Upper lobe of left lung (tissue), 6 donors: ENCODE measurements around the gene BMP4. TPM values are rescaled to one million over a fixed set of nuclear protein-coding genes. Genes with fewer than 3 reads are reported as not detected.

ENCODE experiments used
- ATAC-seq, 2 donors: fragments of 200-7000 bp; cut with Tn5 transposase; one replicate each; pipeline ENCODE4 v1.9.1; 2022; ENCODE audit warnings: mild to moderate bottlenecking in 2 of 2, moderate library complexity in 2 of 2; ENCODE audit not compliant: low FRiP score in 2 of 2
- DNase-seq, 2 donors: peaks; one replicate each; pipeline ENCODE4 v3.0.0-alpha.2; 2019 to 2020
- H3K27ac ChIP-seq, 4 donors: fragments of 200-600 bp; sonication (generic); one replicate each; pipeline ENCODE4 v1.5.1; 2016 to 2019
- H3K27me3 ChIP-seq, 4 donors: fragments of 200-600 bp; sonication (generic); one replicate each; pipeline ENCODE4 v1.5.1; 2017 to 2019
- H3K36me3 ChIP-seq, 4 donors: fragments of 200-600 bp; sonication (generic); one replicate each; pipeline ENCODE4 v1.5.1; 2016 to 2019
- H3K4me1 ChIP-seq, 4 donors: fragments of 200-600 bp; sonication (generic); one replicate each; pipeline ENCODE4 v1.5.1; 2018 to 2019
- H3K4me3 ChIP-seq, 4 donors: fragments of 200-600 bp; sonication (generic); one replicate each; pipeline ENCODE4 v1.5.1; 2017 to 2019; ENCODE audit warnings: mild to moderate bottlenecking in 2 of 4, moderate library complexity in 1 of 4
- H3K9me3 ChIP-seq, 4 donors: fragments of 200-600 bp; sonication (generic); one replicate each; pipeline ENCODE4 v1.5.1; 2018 to 2019
- EP300 ChIP-seq, 4 donors: sonication (generic); formaldehyde crosslinking; IDR thresholded peaks; one replicate each; pipeline ENCODE4 v1.5.1; 2017; ENCODE audit warnings: antibody characterized with exemption in 4 of 4, control low read depth in 2 of 4
- POLR2A ChIP-seq, 4 donors: fragments of 450-650 bp; IDR thresholded peaks; one replicate each; pipeline ENCODE4 v1.5.1; 2016 to 2017; ENCODE audit warnings: antibody characterized with exemption in 4 of 4, mild to moderate bottlenecking in 2 of 4
- POLR2AphosphoS5 ChIP-seq, 2 donors: sonication (generic); formaldehyde crosslinking; IDR thresholded peaks; one replicate each; pipeline ENCODE4 v1.5.1; 2017; ENCODE audit warnings: antibody characterized with exemption in 2 of 2
- WGBS, 2 donors: methylation state at CpG; one replicate each; pipeline ENCODE4 v1.1.5; 2017 to 2018; 5-methylcytosine and 5-hydroxymethylcytosine counted together
- total RNA-seq, 6 donors: library from RNA; depleted of rRNA in 4 of 6; stranded (reverse); fragments of >200 nt in 4 of 6; gene quantifications; one replicate each; pipeline versions ENCODE4 v1.1.0 to v1.2.1, GENCODE V29; 2016 to 2021
- TF ChIP-seq, protein P1 (sequence below), 6 experiments: fragments of 450-650 bp in 4 of 6; fragments of 200-600 bp in 2 of 6; sonication (generic) in 2 of 6; IDR thresholded peaks; one replicate each; pipeline ENCODE4 v1.5.1; 2016 to 2019; ENCODE audit warnings: antibody characterized with exemption in 6 of 6
- donor health status: DM: no; HTN: no; CAD: no; lungs with moderate emphysema.
- donor health status: DM: no; HTN: yes; CAD: no; lungs with severe emphysema.

Gene BMP4
- total RNA-seq, 6 donors from 2014 or later, result 5.3 to 19.9 (median 11.3) TPM

DNA sequence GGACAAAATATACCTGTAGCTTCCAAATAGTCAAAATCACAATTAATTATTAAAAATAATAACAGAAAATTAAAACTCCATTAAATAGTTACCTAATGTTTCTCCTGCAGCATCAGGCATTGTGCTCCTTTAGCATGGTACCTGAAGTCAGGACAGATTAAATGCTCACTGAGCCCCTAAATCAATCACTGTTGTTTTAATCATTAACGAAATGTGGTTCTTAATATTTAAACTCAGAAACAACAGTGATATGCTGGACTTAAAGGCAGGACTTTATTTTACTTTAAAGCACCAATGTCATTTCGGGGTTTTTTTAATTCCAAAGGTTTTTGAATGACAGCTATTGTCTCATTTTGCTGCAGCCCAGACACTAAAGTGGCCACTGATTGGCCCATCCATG, 2.0 kb upstream of the BMP4 start:
- no peak overlapping the region for H3K4me3 ChIP-seq
- 91 to 94% methylated on average over 2 of the region's 2 CpGs for WGBS, 2 donors
- no peak for DNase-seq
- H3K9me3 ChIP-seq, result no peaks in the 10 kb centered on the region
- TF ChIP-seq POLR2A (IDR thresholded peaks at IDR 0.05) (no peak), EP300 (IDR thresholded peaks at IDR 0.05) (no peak), POLR2AphosphoS5 (IDR thresholded peaks at IDR 0.05) (no peak)
- TF ChIP-seq, protein P1, sequence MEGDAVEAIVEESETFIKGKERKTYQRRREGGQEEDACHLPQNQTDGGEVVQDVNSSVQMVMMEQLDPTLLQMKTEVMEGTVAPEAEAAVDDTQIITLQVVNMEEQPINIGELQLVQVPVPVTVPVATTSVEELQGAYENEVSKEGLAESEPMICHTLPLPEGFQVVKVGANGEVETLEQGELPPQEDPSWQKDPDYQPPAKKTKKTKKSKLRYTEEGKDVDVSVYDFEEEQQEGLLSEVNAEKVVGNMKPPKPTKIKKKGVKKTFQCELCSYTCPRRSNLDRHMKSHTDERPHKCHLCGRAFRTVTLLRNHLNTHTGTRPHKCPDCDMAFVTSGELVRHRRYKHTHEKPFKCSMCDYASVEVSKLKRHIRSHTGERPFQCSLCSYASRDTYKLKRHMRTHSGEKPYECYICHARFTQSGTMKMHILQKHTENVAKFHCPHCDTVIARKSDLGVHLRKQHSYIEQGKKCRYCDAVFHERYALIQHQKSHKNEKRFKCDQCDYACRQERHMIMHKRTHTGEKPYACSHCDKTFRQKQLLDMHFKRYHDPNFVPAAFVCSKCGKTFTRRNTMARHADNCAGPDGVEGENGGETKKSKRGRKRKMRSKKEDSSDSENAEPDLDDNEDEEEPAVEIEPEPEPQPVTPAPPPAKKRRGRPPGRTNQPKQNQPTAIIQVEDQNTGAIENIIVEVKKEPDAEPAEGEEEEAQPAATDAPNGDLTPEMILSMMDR (IDR thresholded peaks at IDR 0.05), result no peak
- H3K4me1 ChIP-seq, result peaks cover 11 to 44% (median 33%) of the 10 kb centered on the region in 4 donors
- no peak overlapping the region for H3K27ac ChIP-seq
- no peak for ATAC-seq
- peaks cover 0 to 23% (median 4%) of the 10 kb centered on the region in 4 donors for H3K27me3 ChIP-seq
- H3K36me3 ChIP-seq, result no peaks in the 10 kb centered on the region

DNA sequence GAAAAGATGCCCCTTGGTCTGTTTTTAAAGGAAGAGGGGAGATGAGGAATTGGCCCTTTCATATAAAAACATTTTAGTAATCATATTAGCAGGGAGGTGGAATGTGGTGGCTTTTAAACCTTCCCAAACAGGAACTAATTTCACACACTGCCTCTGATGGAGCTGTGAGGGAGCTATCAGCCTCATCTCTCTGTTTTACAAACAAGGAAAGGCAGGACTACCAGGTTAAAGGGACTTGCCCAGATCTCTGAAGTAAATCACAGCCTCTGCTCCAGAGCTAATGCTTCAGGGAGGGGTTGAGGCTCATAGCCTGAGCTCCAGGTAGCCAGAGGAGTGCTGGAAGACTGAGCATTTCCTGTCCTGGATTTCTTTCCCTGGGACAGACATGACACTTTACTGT, 1.1 kb upstream of the BMP4 start:
- no peak for ATAC-seq
- no peak for TF ChIP-seq POLR2A (IDR thresholded peaks at IDR 0.05)
- no peak for TF ChIP-seq POLR2AphosphoS5 (IDR thresholded peaks at IDR 0.05)
- no peak for TF ChIP-seq EP300 (IDR thresholded peaks at IDR 0.05)
- TF ChIP-seq, protein P1 (IDR thresholded peaks at IDR 0.05), result no peak
- Histone ChIP-seq H3K36me3 (no peaks in the 10 kb centered on the region), H3K27ac (no peak overlapping the region), H3K4me3 (no peak overlapping the region), H3K9me3 (no peaks in the 10 kb centered on the region), H3K4me1 (peaks cover 4 to 40% (median 29%) of the 10 kb centered on the region in 4 donors), H3K27me3 (peaks cover 0 to 28% (median 4%) of the 10 kb centered on the region in 4 donors)
- DNase-seq, result no peak

DNA sequence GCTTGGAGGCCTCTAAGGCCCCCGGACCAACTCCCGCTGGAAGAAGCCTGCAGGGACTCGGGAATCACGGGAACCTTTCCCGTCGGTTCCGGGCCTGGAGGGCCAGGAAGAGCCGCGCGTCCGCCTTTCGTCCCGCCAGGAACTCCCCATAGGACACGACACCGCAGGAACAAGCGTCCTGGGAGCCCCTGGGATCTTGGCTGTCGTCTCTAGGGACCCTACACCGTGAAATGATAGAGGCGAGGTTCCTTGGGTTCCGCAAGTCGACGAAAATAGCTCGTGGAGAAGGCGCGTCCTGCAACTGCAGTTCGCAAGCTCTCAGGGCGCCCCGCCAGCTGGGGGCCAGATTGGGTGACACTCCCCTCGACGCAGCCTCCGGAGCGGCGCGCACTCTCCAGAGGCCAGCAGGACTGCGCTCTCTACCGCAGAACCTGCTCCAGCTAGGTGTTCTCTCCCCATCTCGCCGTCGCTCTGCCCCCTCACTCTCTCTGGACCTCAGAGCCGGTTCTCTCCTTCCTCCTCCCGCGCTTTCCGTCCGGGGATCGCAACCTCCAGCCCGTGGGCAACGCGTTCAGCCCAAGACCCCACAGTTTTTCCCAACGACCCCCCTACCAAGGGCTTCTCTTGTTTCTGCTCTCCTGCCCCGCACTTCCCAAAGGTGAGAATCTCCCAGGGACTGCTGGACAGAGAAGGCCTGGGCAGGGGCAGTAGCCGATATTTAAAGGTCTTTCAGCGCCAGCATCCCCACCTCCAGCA, 776 bp downstream of the BMP4 start:
- ATAC-seq, result peak; percentile 36 to 80
- peak overlapping the region; percentile 13 to 89 (median 88) for H3K27ac ChIP-seq
- H3K27me3 ChIP-seq, result peaks cover 0 to 28% (median 4%) of the 10 kb centered on the region in 4 donors
- H3K4me1 ChIP-seq, result peaks cover 4 to 56% (median 35%) of the 10 kb centered on the region in 4 donors
- WGBS, 2 donors, result 2 to 4% methylated on average over 24 to 52 of the region's 52 CpGs
- peak overlapping the region; percentile 46 to 64 (median 56) for H3K4me3 ChIP-seq
- DNase-seq, result peak; percentile 71 to 92
- H3K9me3 ChIP-seq, result no peaks in the 10 kb centered on the region
- no peaks in the 10 kb centered on the region for H3K36me3 ChIP-seq
- TF ChIP-seq POLR2A (IDR thresholded peaks at IDR 0.05), result peak in 1 of 4 donors; percentile 23
- no peak for TF ChIP-seq EP300 (IDR thresholded peaks at IDR 0.05)
- TF ChIP-seq, protein P1 (IDR thresholded peaks at IDR 0.05), result no peak
- TF ChIP-seq POLR2AphosphoS5 (IDR thresholded peaks at IDR 0.05), result peak in 1 of 2 donors; percentile 52

DNA sequence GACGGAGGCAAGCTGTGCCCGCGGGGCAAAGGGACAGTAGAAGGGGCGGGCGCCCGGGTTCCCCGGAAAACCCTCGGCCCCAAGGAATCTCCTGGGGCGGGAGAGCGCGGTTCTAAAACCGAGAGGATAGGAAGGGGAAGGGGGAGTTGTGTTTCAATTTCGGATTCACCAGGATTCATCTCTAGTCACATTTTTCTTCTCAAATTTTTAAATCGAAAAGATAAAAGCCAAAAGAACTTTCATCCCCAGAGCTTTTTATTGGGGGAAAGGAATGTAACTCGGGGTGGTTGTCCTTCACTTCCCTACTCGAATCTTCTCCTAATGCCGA, 1.4 kb downstream of the BMP4 start:
- peaks cover 0 to 28% (median 4%) of the 10 kb centered on the region in 4 donors for H3K27me3 ChIP-seq
- peaks cover 0 to 5% (median 0%) of the 10 kb centered on the region in 4 donors for H3K36me3 ChIP-seq
- whole genome bisulfite sequencing, 2 donors, result 0 to 2% methylated on average over 17 of the region's 17 CpGs
- peaks cover 4 to 56% (median 35%) of the 10 kb centered on the region in 4 donors for H3K4me1 ChIP-seq
- no peak for DNase-seq
- no peak for TF ChIP-seq EP300 (IDR thresholded peaks at IDR 0.05)
- TF ChIP-seq, protein P1 (IDR thresholded peaks at IDR 0.05), result no peak
- no peak for TF ChIP-seq POLR2A (IDR thresholded peaks at IDR 0.05)
- TF ChIP-seq POLR2AphosphoS5 (IDR thresholded peaks at IDR 0.05), result no peak
- H3K27ac ChIP-seq, result peak overlapping the region; percentile 13 to 89 (median 88)
- peak overlapping the region; percentile 48 to 64 (median 62) for H3K4me3 ChIP-seq
- no peak for ATAC-seq
- H3K9me3 ChIP-seq, result no peaks in the 10 kb centered on the region
